ENCODE measurements around the gene CEP112. TPM values are rescaled to one million over a fixed set of nuclear protein-coding genes. Genes with fewer than 3 reads are reported as not detected.

Gene CEP112
- total RNA-seq, 1 donor from 2014 or later = 9.5 TPM

DNA sequence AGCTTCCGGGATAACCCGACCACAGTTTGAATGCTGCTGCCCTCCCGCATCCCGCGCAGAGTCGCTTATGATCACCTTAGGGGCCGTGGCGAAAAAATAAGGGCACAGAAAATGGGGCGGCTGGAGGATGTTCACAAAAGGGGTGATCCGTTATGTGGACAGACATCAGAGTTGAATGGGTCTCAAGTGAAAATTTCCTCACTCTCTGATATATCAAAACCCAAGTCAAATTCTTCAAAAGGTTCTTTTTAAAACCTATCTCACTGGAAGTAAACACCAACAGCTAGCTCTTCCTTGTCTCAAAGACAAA is 400 bp upstream of the CEP112 start:
- Mint-ChIP-seq H3K4me1 (ENCODE audit: unreplicated experiment) (peaks cover 21% of the 10 kb centered on the region), H3K27ac (ENCODE audit: unreplicated experiment) (peak overlapping the region; percentile 85), H3K36me3 (ENCODE audit: unreplicated experiment) (no peaks in the 10 kb centered on the region), H3K9me3 (ENCODE audit: unreplicated experiment) (no peaks in the 10 kb centered on the region), H3K4me3 (ENCODE audit: unreplicated experiment) (peak overlapping the region; percentile 90), H3K27me3 (ENCODE audit: unreplicated experiment) (no peaks in the 10 kb centered on the region)
- DNase-seq (ENCODE audit: extremely low spot score, unreplicated experiment) = no peak
- TF ChIP-seq, protein P1, sequence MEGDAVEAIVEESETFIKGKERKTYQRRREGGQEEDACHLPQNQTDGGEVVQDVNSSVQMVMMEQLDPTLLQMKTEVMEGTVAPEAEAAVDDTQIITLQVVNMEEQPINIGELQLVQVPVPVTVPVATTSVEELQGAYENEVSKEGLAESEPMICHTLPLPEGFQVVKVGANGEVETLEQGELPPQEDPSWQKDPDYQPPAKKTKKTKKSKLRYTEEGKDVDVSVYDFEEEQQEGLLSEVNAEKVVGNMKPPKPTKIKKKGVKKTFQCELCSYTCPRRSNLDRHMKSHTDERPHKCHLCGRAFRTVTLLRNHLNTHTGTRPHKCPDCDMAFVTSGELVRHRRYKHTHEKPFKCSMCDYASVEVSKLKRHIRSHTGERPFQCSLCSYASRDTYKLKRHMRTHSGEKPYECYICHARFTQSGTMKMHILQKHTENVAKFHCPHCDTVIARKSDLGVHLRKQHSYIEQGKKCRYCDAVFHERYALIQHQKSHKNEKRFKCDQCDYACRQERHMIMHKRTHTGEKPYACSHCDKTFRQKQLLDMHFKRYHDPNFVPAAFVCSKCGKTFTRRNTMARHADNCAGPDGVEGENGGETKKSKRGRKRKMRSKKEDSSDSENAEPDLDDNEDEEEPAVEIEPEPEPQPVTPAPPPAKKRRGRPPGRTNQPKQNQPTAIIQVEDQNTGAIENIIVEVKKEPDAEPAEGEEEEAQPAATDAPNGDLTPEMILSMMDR (IDR thresholded peaks at IDR 0.05) = no peak

DNA sequence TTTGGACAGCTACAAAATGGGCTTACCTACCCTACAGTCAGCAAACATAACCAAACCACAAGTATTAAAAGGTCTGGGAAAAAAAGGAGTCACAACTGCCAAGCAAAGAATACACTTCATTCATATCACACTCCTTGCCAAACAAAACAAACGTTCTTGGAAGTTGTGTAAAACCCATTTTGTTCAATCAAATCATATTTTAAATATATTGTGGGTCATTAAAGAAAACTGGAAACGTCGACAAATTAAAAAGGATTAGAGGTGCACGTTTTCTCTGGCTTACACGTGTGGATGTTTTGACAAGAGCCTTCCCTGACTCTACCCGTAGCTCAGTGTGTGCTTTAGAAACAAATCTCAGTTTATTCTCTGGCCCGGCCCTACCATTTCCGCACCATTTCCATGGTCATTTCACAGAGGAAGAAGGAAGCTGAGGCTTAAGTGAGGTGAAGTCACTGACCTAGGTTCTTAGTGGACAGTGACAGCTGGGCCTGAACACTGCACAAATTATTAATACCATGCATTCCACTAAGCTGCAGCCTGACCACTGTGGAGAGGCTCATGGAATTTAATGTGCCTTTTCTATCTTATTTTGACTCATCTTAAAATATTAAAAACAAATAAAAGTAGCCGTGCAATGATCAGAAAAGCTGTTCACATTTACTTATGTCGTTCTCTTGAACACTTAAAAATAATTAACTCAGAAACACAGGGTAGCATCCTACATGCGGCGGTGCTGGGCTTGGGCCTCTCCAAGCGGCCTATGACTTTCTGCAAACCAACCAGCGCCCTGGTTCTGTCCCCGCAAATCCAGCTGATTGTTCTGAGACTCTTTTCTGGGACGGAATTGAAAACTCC is 968 bp downstream of the CEP112 start:
- Mint-ChIP-seq H3K9me3 (ENCODE audit: unreplicated experiment) (no peaks in the 10 kb centered on the region), H3K27me3 (ENCODE audit: unreplicated experiment) (no peaks in the 10 kb centered on the region), H3K36me3 (ENCODE audit: unreplicated experiment) (no peaks in the 10 kb centered on the region), H3K27ac (ENCODE audit: unreplicated experiment) (peak overlapping the region; percentile 90), H3K4me3 (ENCODE audit: unreplicated experiment) (peak overlapping the region; percentile 90), H3K4me1 (ENCODE audit: unreplicated experiment) (peaks cover 21% of the 10 kb centered on the region)
- TF ChIP-seq, protein P1 (IDR thresholded peaks at IDR 0.05) = no peak
- no peak for DNase-seq (ENCODE audit: extremely low spot score, unreplicated experiment)

DNA sequence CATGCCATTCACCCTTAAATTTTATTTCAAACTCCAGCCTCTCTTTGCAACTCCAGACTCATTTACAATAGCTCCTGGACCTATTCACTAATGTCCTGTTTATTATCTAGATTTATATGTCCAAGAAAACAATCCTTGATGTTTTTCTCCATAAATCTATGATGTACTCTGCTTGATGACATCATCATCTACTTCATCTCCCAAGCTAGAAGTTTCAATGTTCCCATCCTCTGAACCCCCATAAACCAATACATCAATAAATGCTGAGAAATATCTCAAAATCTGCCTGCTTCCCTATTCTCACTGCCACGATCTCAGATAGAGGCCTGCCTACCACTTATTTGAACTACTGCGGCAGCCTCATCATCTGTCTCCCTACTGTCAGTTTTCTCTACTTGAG is 4.2 kb downstream of the CEP112 start:
- Mint-ChIP-seq H3K27ac (ENCODE audit: unreplicated experiment) (no peak overlapping the region), H3K27me3 (ENCODE audit: unreplicated experiment) (no peaks in the 10 kb centered on the region), H3K4me3 (ENCODE audit: unreplicated experiment) (no peak overlapping the region)

DNA sequence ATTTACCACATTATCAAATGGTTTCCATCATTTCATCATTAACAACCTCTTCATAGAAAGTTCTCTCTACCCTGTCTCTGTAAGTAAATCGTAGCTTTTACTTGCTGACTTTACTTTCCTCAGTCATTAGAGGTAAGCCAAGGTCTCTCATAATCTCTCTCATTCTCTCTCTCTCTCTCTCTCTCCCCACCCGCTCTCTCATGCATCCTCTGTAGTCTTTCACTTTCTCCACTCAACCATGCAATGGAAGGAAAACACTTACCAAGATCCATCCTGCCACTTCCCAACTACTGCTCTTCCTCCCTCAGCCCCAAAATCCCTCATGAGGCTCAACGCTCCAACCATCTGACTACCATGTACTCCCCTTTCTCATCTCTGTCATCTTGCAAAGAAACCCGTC is 6.1 kb downstream of the CEP112 start:
- peaks cover 18% of the 10 kb centered on the region for H3K36me3 Mint-ChIP-seq (ENCODE audit: unreplicated experiment)
- H3K4me1 Mint-ChIP-seq (ENCODE audit: unreplicated experiment) = peaks cover 8% of the 10 kb centered on the region
- H3K27ac Mint-ChIP-seq (ENCODE audit: unreplicated experiment) = no peak overlapping the region
- no peak for DNase-seq (ENCODE audit: extremely low spot score, unreplicated experiment)
- H3K4me3 Mint-ChIP-seq (ENCODE audit: unreplicated experiment) = no peak overlapping the region
- no peaks in the 10 kb centered on the region for H3K27me3 Mint-ChIP-seq (ENCODE audit: unreplicated experiment)
- TF ChIP-seq, protein P1 (IDR thresholded peaks at IDR 0.05) = no peak
- peaks cover 6% of the 10 kb centered on the region for H3K9me3 Mint-ChIP-seq (ENCODE audit: unreplicated experiment)

More for the DNA sequence above, 4.2 kb downstream of the CEP112 start:
- Mint-ChIP-seq H3K9me3 (ENCODE audit: unreplicated experiment) (peaks cover 6% of the 10 kb centered on the region), H3K4me1 (ENCODE audit: unreplicated experiment) (peaks cover 21% of the 10 kb centered on the region), H3K36me3 (ENCODE audit: unreplicated experiment) (peaks cover 6% of the 10 kb centered on the region)
- TF ChIP-seq, protein P1 (IDR thresholded peaks at IDR 0.05) = no peak
- DNase-seq (ENCODE audit: extremely low spot score, unreplicated experiment) = no peak

DNA sequence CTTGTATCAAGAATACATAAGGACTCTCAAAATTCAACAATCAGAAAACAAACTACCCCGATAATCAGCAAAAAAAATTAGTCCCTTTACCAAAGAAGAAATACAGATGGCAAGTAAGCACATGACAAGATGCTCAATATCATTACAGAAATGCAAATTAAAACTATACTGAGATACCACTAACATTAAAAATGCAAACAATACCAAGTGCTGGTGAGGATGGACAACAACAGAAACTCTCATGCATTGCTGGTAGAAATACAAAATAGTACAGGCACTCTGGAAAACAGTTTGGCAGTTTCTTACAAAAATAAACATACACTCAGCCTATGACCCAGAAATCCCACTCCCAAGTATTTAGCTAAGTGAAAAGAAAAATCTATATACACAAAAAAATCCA is 7.5 kb downstream of the CEP112 start:
- Mint-ChIP-seq H3K27me3 (ENCODE audit: unreplicated experiment) (no peaks in the 10 kb centered on the region), H3K36me3 (ENCODE audit: unreplicated experiment) (peaks cover 29% of the 10 kb centered on the region)
- TF ChIP-seq, protein P1 (IDR thresholded peaks at IDR 0.05) = no peak

More for the DNA sequence above, 7.5 kb downstream of the CEP112 start:
- H3K9me3 Mint-ChIP-seq (ENCODE audit: unreplicated experiment) = peaks cover 14% of the 10 kb centered on the region
- no peak overlapping the region for H3K27ac Mint-ChIP-seq (ENCODE audit: unreplicated experiment)
- H3K4me3 Mint-ChIP-seq (ENCODE audit: unreplicated experiment) = no peak overlapping the region
- DNase-seq (ENCODE audit: extremely low spot score, unreplicated experiment) = no peak
- H3K4me1 Mint-ChIP-seq (ENCODE audit: unreplicated experiment) = no peaks in the 10 kb centered on the region

All from osteocyte (in vitro differentiated cells).